SH-SY5Y (cell line): ENCODE measurements around the gene CTBP1.

Experiments
- GATA2 ChIP-seq: IDR thresholded peaks from 2 replicates; pipeline ENCODE4 v1.6.1; 2011; ENCODE audit warnings: mild to moderate bottlenecking, low read depth, low read length
- GATA3 ChIP-seq: IDR thresholded peaks from 2 replicates; pipeline ENCODE4 v1.6.1; 2011; ENCODE audit warnings: low read depth, mild to moderate bottlenecking, low read length, moderate library complexity

DNA sequence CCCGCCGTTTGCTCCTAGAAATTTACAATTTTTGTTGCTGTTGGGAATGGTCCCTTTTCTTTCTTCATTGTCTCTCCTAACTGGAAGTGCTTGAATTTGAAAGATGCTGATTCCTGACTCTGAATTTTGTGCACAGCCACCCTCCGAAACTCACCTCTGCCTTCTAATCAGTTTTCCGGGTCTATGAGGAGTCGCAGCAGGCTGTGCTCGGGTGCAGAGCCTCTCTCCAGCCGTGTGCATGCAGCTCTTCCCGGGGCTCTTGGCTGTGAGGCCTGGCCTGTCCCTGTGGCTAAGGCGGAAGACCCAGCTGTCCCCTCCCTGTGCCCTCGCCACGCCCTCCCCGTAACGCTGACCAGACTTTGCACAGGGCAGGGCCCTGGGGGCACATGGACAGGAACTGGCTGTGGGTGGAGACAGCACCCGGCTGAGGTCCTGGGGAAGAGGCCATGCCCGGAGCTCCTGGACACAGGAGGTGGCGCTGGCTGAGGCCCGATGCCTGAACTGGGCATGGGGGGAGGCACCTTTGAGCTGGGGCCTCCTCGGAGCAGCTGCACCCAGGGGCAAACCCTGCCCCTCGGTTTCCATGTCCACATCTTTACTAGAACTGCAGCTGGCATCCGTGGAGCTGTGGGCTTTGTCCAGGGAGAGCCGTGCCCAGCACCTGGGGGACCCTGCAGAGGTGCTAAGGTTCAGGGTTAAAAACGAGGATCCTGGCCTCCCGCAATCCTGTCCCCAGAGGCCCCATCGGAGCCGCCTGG is 43.9 kb downstream of the CTBP1 start:
- TF ChIP-seq GATA2 (no peak), GATA3 (no peak)
